GM23338 (cell line): Measurements from ENCODE around the gene DPF1. TPM values are rescaled to one million over a fixed set of nuclear protein-coding genes. Genes with fewer than 3 reads are reported as not detected.
A peak's percentile ranks its signal among the peaks of the same experiment; 100 is the strongest.

Experiments used
- ATAC-seq: fragments of 200-7000 bp; cut with Tn5 transposase; 3 replicates; pipeline ENCODE4 v1.9.1; 2020
- DNase-seq: peaks from one replicate; pipeline ENCODE4 v3.0.0-alpha.2; 2015; ENCODE audit warnings: low spot score
- H2AFZ ChIP-seq: fragments of 200-600 bp; sonication (generic); 2 replicates; pipeline ENCODE4 v1.8.0; 2016; ENCODE audit warnings: antibody characterized with exemption, mild to moderate bottlenecking, moderate library complexity
- H3F3A ChIP-seq: fragments of 200-600 bp; sonication (generic); replicated peaks from 2 replicates; pipeline ENCODE4 v1.8.0; 2017; ENCODE audit warnings: antibody characterized with exemption, mixed run types, low read depth
- H3K27ac ChIP-seq: fragments of 200-600 bp; sonication (generic); 2 replicates; pipeline ENCODE4 v1.6.1; 2016; ENCODE audit warnings: low read depth
- H3K27me3 ChIP-seq: fragments of 200-600 bp; sonication (generic); 2 replicates; pipeline ENCODE4 v1.8.0; 2016; ENCODE audit warnings: mild to moderate bottlenecking, mixed run types, moderate library complexity; ENCODE audit not compliant: insufficient read depth
- H3K36me3 ChIP-seq: fragments of 200-600 bp; sonication (generic); 2 replicates; pipeline ENCODE4 v1.8.0; 2016; ENCODE audit warnings: mild to moderate bottlenecking; ENCODE audit not compliant: insufficient read depth
- H3K4me1 ChIP-seq: fragments of 200-600 bp; sonication (generic); 2 replicates; pipeline ENCODE4 v1.8.0; 2016; ENCODE audit warnings: mild to moderate bottlenecking, moderate library complexity; ENCODE audit not compliant: insufficient read depth
- H3K4me2 ChIP-seq: fragments of 200-600 bp; sonication (generic); 2 replicates; pipeline ENCODE4 v1.7.1; 2017; ENCODE audit warnings: mixed run types
- H3K4me3 ChIP-seq: fragments of 200-600 bp; sonication (generic); 2 replicates; pipeline ENCODE4 v1.6.1; 2016; ENCODE audit warnings: mixed run types
- H3K79me2 ChIP-seq: fragments of 200-600 bp; sonication (generic); replicated peaks from 2 replicates; pipeline ENCODE4 v1.8.0; 2017; ENCODE audit warnings: mild to moderate bottlenecking; ENCODE audit not compliant: insufficient read depth
- H3K9me2 ChIP-seq: fragments of 200-600 bp; sonication (generic); 2 replicates; pipeline ENCODE4 v1.8.0; 2017; ENCODE audit not compliant: insufficient read depth
- H4K20me1 ChIP-seq: fragments of 200-600 bp; sonication (generic); replicated peaks from 2 replicates; pipeline ENCODE4 v1.8.0; 2017; ENCODE audit warnings: mild to moderate bottlenecking; ENCODE audit not compliant: insufficient read depth
- H3K27ac Mint-ChIP-seq: 2 replicates; pipeline ENCODE4 v1.8.0; 2020; ENCODE audit warnings: inconsistent platforms, mild to moderate bottlenecking, moderate library complexity, mixed read lengths
- H3K27me3 Mint-ChIP-seq: 3 replicates; pipeline ENCODE4 v1.8.0; 2022; ENCODE audit warnings: low read depth, mild to moderate bottlenecking, moderate library complexity, mixed read lengths, inconsistent platforms; ENCODE audit not compliant: insufficient read depth, poor library complexity
- H3K36me3 Mint-ChIP-seq: 3 replicates; pipeline ENCODE4 v1.8.0; 2021; ENCODE audit warnings: low read depth, mild to moderate bottlenecking, inconsistent platforms, moderate library complexity, mixed read lengths
- H3K4me1 Mint-ChIP-seq: 3 replicates; pipeline ENCODE4 v1.8.0; 2020; ENCODE audit warnings: mild to moderate bottlenecking, inconsistent platforms, mixed read lengths
- H3K4me3 Mint-ChIP-seq: 3 replicates; pipeline ENCODE4 v1.8.0; 2021; ENCODE audit warnings: moderate library complexity, mild to moderate bottlenecking, inconsistent platforms, mixed read lengths
- H3K9me3 Mint-ChIP-seq: 3 replicates; pipeline ENCODE4 v1.8.0; 2020; ENCODE audit warnings: moderate library complexity, mild to moderate bottlenecking, inconsistent platforms, mixed read lengths
- CREB1 ChIP-seq: fragments of 250-450 bp; sonication (Bioruptor Pico); IDR thresholded peaks from 2 replicates; pipeline ENCODE4 v1.5.0; 2020; ENCODE audit warnings: low read depth, mild to moderate bottlenecking, moderate library complexity
- EZH2 ChIP-seq: fragments of 200-600 bp; sonication (generic); IDR thresholded peaks from one replicate; pipeline ENCODE4 v1.8.0; 2017; ENCODE audit warnings: antibody characterized with exemption, mild to moderate bottlenecking, low read depth; ENCODE audit not compliant: unreplicated experiment
- EZH2phosphoT487 ChIP-seq: fragments of 200-600 bp; sonication (generic); IDR thresholded peaks from one replicate; pipeline ENCODE4 v1.8.1; 2018; ENCODE audit warnings: antibody characterized with exemption; ENCODE audit not compliant: unreplicated experiment
- JUNB ChIP-seq: IDR thresholded peaks from one replicate; pipeline ENCODE4 v1.6.1; 2016; ENCODE audit warnings: antibody characterized with exemption; ENCODE audit not compliant: unreplicated experiment
- NANOG ChIP-seq: IDR thresholded peaks from 2 replicates; pipeline ENCODE4 v1.6.1; 2016; ENCODE audit warnings: antibody characterized with exemption, borderline replicate concordance
- POLR2AphosphoS5 ChIP-seq: IDR thresholded peaks from 2 replicates; pipeline ENCODE4 v1.6.1; 2016; ENCODE audit warnings: antibody characterized with exemption, low read depth
- STAT1 ChIP-seq: IDR thresholded peaks from one replicate; pipeline ENCODE4 v1.6.1; 2016; ENCODE audit warnings: antibody characterized with exemption; ENCODE audit not compliant: unreplicated experiment
- ZNF114 ChIP-seq: fragments of 250-450 bp; sonication (Bioruptor Pico); IDR thresholded peaks from 2 replicates; pipeline ENCODE4 v1.5.0; 2020; ENCODE audit warnings: mild to moderate bottlenecking, moderate library complexity
- ZNF331 ChIP-seq: fragments of 250-450 bp; sonication (Bioruptor Pico); IDR thresholded peaks from 2 replicates; pipeline ENCODE4 v1.5.0; 2020; ENCODE audit warnings: low read depth, mild to moderate bottlenecking, moderate library complexity
- polyA plus RNA-seq: library from polyadenylated mRNA; unstranded; fragments of >200 nt; fragmentation: Nextera tagmentation; extraction: Ambion mirVana; gene quantifications from 2 replicates; pipeline ENCODE4 v1.2.1, GENCODE V29; 2016
- total RNA-seq: library from RNA; depleted of rRNA; stranded (reverse); fragments of >200 nt; shearing (Covaris generic); gene quantifications from 2 replicates; pipeline ENCODE4 v1.2.3, GENCODE V29; 2014
- TF ChIP-seq, protein P1 (sequence below): IDR thresholded peaks from 2 replicates; pipeline ENCODE4 v1.6.1; 2016; ENCODE audit warnings: antibody characterized with exemption
- TF ChIP-seq, protein P2 (sequence below), 2 experiments: fragments of 200-600 bp in 1 of 2; sonication (generic) in 1 of 2; conservative IDR thresholded peaks; 2 replicates each; pipeline versions ENCODE4 v1.5.1 to v1.6.1; 2016 to 2017; ENCODE audit warnings: antibody characterized with exemption in 2 of 2, low read depth in 2 of 2, mild to moderate bottlenecking in 2 of 2, moderate library complexity in 1 of 2
- TF ChIP-seq, protein P3 (sequence below): IDR thresholded peaks from one replicate; pipeline ENCODE4 v1.6.1; 2018; ENCODE audit warnings: antibody characterized with exemption; ENCODE audit not compliant: unreplicated experiment

The DPF1 gene
- total and polyA plus RNA-seq, 2 experiments from 2014 or later: 8.3 to 11.7 TPM

DNA sequence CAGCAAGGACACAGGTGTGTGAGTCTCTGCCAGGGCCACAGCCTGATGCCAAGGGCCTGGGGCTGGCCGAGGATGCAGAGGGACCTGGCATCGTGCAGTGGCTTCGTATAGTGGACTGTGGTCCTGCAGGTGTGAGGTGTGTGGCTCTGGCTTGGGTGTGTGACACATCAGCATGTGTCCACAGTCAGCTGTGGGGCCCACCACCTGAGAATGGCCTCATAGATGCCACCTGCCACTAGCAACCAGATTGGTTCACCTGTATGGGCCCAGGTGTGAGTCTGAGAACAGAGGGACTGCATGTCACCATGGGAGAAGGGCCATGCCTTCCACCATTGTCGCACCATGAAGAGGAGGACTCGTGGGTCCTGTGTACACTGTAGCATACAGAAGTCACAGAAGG lies 29.8 kb upstream of the DPF1 start:
- Histone ChIP-seq H3K9me2 (no peaks in the 10 kb centered on the region), H3F3A (peaks cover 7% of the 10 kb centered on the region; the same call in 1 of the 2 replicates)

DNA sequence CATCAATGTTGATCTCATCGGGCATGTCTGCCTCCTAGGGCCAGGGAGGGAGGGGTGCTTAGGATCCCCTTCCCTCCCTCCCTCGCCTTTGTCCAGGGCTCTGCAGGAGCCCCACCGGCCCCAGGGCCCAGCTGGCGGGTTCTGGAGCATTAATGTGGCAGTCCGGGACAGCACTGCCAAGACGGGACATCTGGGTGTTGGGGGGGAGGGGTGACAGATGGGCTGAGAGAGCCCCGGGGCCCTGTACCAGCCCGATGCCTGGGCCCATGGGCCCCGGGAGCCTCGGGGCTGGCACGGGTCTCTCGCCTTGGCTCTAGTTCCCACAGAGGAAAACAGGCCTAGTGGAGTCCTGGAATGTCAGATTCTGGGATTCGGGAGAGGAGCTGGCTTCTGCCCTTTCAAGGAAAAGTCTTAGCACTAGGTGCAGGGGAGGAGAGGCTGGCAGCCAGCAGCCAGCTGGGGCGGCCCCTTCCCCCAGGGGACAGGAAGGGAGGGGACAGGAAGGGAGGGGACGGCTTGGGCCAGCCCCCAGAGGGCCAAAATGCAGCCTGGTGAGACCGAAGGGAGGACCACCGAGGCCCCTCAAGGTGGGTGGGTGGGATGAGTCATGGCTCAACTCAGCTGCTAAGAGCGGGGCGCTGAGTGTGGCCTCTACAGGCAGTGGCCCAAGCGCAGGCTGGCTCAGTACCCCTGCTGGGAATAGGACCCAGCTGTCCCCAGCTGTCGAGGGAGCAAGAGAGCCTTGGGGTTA lies 29.1 kb upstream of the DPF1 start:
- no peaks in the 10 kb centered on the region for H3K36me3 ChIP-seq
- no peaks in the 10 kb centered on the region; the same call in 2 of the 3 replicates for H3K36me3 Mint-ChIP-seq
- peaks cover 7% of the 10 kb centered on the region; the same call in 1 of the 2 replicates for H3F3A ChIP-seq
- H3K27me3 ChIP-seq: peaks cover 6% of the 10 kb centered on the region; the same call in 1 of the 2 replicates
- peaks cover 40% of the 10 kb centered on the region for H3K4me1 Mint-ChIP-seq
- no peak for DNase-seq
- H2AFZ ChIP-seq: no peak overlapping the region
- H3K4me1 ChIP-seq: peaks cover 41% of the 10 kb centered on the region
- H3K27ac Mint-ChIP-seq: no peak overlapping the region
- H3K79me2 ChIP-seq: 0 out of 2 replicates have a peak, but pooled peaks cover 3% of the 10 kb centered on the region
- TF ChIP-seq, protein P1, sequence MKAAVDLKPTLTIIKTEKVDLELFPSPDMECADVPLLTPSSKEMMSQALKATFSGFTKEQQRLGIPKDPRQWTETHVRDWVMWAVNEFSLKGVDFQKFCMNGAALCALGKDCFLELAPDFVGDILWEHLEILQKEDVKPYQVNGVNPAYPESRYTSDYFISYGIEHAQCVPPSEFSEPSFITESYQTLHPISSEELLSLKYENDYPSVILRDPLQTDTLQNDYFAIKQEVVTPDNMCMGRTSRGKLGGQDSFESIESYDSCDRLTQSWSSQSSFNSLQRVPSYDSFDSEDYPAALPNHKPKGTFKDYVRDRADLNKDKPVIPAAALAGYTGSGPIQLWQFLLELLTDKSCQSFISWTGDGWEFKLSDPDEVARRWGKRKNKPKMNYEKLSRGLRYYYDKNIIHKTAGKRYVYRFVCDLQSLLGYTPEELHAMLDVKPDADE: no peak
- TF ChIP-seq ZNF331 (CRISPR knock-in tag) (no peak), ZNF114 (CRISPR knock-in tag) (no peak), CREB1 (no peak), STAT1 (no peak), NANOG (no peak), JUNB (no peak), EZH2 (no peak), POLR2AphosphoS5 (no peak)
- TF ChIP-seq, protein P2, sequence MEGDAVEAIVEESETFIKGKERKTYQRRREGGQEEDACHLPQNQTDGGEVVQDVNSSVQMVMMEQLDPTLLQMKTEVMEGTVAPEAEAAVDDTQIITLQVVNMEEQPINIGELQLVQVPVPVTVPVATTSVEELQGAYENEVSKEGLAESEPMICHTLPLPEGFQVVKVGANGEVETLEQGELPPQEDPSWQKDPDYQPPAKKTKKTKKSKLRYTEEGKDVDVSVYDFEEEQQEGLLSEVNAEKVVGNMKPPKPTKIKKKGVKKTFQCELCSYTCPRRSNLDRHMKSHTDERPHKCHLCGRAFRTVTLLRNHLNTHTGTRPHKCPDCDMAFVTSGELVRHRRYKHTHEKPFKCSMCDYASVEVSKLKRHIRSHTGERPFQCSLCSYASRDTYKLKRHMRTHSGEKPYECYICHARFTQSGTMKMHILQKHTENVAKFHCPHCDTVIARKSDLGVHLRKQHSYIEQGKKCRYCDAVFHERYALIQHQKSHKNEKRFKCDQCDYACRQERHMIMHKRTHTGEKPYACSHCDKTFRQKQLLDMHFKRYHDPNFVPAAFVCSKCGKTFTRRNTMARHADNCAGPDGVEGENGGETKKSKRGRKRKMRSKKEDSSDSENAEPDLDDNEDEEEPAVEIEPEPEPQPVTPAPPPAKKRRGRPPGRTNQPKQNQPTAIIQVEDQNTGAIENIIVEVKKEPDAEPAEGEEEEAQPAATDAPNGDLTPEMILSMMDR (conservative IDR thresholded peaks at IDR 0.05; ENCODE audit: low read depth in 2 of 2): no peak
- TF ChIP-seq, protein P3, sequence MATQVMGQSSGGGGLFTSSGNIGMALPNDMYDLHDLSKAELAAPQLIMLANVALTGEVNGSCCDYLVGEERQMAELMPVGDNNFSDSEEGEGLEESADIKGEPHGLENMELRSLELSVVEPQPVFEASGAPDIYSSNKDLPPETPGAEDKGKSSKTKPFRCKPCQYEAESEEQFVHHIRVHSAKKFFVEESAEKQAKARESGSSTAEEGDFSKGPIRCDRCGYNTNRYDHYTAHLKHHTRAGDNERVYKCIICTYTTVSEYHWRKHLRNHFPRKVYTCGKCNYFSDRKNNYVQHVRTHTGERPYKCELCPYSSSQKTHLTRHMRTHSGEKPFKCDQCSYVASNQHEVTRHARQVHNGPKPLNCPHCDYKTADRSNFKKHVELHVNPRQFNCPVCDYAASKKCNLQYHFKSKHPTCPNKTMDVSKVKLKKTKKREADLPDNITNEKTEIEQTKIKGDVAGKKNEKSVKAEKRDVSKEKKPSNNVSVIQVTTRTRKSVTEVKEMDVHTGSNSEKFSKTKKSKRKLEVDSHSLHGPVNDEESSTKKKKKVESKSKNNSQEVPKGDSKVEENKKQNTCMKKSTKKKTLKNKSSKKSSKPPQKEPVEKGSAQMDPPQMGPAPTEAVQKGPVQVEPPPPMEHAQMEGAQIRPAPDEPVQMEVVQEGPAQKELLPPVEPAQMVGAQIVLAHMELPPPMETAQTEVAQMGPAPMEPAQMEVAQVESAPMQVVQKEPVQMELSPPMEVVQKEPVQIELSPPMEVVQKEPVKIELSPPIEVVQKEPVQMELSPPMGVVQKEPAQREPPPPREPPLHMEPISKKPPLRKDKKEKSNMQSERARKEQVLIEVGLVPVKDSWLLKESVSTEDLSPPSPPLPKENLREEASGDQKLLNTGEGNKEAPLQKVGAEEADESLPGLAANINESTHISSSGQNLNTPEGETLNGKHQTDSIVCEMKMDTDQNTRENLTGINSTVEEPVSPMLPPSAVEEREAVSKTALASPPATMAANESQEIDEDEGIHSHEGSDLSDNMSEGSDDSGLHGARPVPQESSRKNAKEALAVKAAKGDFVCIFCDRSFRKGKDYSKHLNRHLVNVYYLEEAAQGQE: no peak
- H3K4me3 Mint-ChIP-seq: no peak overlapping the region
- H4K20me1 ChIP-seq: no peaks in the 10 kb centered on the region
- no peaks in the 10 kb centered on the region for H3K9me2 ChIP-seq
- H3K27me3 Mint-ChIP-seq: peaks cover 17% of the 10 kb centered on the region
- H3K4me2 ChIP-seq: peak overlapping the region; percentile 83
- 0 out of 2 replicates have a peak overlapping the region, but pooled peaks have one; percentile 55 for H3K27ac ChIP-seq
- no peak overlapping the region; the same call in 1 of the 2 replicates for H3K4me3 ChIP-seq
- H3K9me3 Mint-ChIP-seq: no peaks in the 10 kb centered on the region
- no peak; the same call in none of the 3 replicates for ATAC-seq

More for the DNA sequence above, 29.8 kb upstream of the DPF1 start:
- DNase-seq: no peak
- Mint-ChIP-seq H3K27ac (no peak overlapping the region), H3K36me3 (no peaks in the 10 kb centered on the region; the same call in 2 of the 3 replicates), H3K27me3 (peaks cover 17% of the 10 kb centered on the region), H3K9me3 (no peaks in the 10 kb centered on the region), H3K4me1 (peaks cover 40% of the 10 kb centered on the region), H3K4me3 (no peak overlapping the region)
- H3K36me3 ChIP-seq: no peaks in the 10 kb centered on the region
- no peak overlapping the region for H3K27ac ChIP-seq
- no peak for ATAC-seq
- H3K4me3 ChIP-seq: no peak overlapping the region
- H3K27me3 ChIP-seq: peaks cover 6% of the 10 kb centered on the region; the same call in 1 of the 2 replicates
- TF ChIP-seq, protein P2 (conservative IDR thresholded peaks at IDR 0.05; ENCODE audit: low read depth in 2 of 2): no peak
- TF ChIP-seq NANOG (no peak), JUNB (no peak), EZH2phosphoT487 (no peak)
- H3K79me2 ChIP-seq: 0 out of 2 replicates have a peak, but pooled peaks cover 3% of the 10 kb centered on the region
- no peak overlapping the region for H3K4me2 ChIP-seq
- no peak overlapping the region for H2AFZ ChIP-seq
- peaks cover 41% of the 10 kb centered on the region for H3K4me1 ChIP-seq
- H4K20me1 ChIP-seq: no peaks in the 10 kb centered on the region
